H9 (cell line): ENCODE measurements around the gene EGFR. TPM values are rescaled to one million over a fixed set of nuclear protein-coding genes. Genes with fewer than 3 reads are reported as not detected.

ENCODE experiments used
- DNase-seq: peaks from one replicate; pipeline ENCODE4 v3.0.0-alpha.2; 2017
- H2AFZ ChIP-seq: one replicate; pipeline ENCODE4 v1.6.1; 2013; ENCODE audit warnings: mild to moderate bottlenecking, low read length, control low read depth, moderate library complexity
- H2AK5ac ChIP-seq: 2 replicates; pipeline ENCODE4 v1.6.1; 2013; ENCODE audit warnings: low read length, control low read depth, mixed read lengths; ENCODE audit not compliant: insufficient read length
- H2BK120ac ChIP-seq: one replicate; pipeline ENCODE4 v1.6.1; 2013; ENCODE audit warnings: low read depth, mild to moderate bottlenecking, low read length, control low read depth, inconsistent platforms; ENCODE audit not compliant: poor library complexity, severe bottlenecking
- H2BK12ac ChIP-seq: 2 replicates; pipeline ENCODE4 v1.6.1; 2013; ENCODE audit warnings: low read length, control low read depth, mixed read lengths, low read depth; ENCODE audit not compliant: insufficient read length
- H2BK15ac ChIP-seq: 2 replicates; pipeline ENCODE4 v1.6.1; 2013; ENCODE audit warnings: low read depth, low read length, control low read depth
- H2BK20ac ChIP-seq: one replicate; pipeline ENCODE4 v1.6.1; 2013; ENCODE audit warnings: low read depth, mild to moderate bottlenecking, low read length, control low read depth, inconsistent platforms; ENCODE audit not compliant: poor library complexity, severe bottlenecking
- H2BK5ac ChIP-seq: 2 replicates; pipeline ENCODE4 v1.6.1; 2013; ENCODE audit warnings: low read length, control low read depth, mixed read lengths; ENCODE audit not compliant: insufficient read length
- H3K14ac ChIP-seq: 2 replicates; pipeline ENCODE4 v1.6.1; 2013; ENCODE audit warnings: low read length, control low read depth; ENCODE audit not compliant: insufficient read depth
- H3K18ac ChIP-seq: 2 replicates; pipeline ENCODE4 v1.6.1; 2013; ENCODE audit warnings: low read depth, mild to moderate bottlenecking, mixed read lengths, low read length, control low read depth; ENCODE audit not compliant: insufficient read length
- H3K23ac ChIP-seq: 2 replicates; pipeline ENCODE4 v1.6.1; 2013; ENCODE audit warnings: low read length, control low read depth, mixed read lengths, low read depth; ENCODE audit not compliant: insufficient read length
- H3K23me2 ChIP-seq: 2 replicates; pipeline ENCODE4 v1.6.1; 2013; ENCODE audit warnings: low read depth, mild to moderate bottlenecking, mixed read lengths, low read length, control low read depth; ENCODE audit not compliant: insufficient read length, poor library complexity, severe bottlenecking
- H3K27ac ChIP-seq: 2 replicates; pipeline ENCODE4 v1.5.1; 2013; ENCODE audit warnings: low read length, control low read depth, mixed read lengths, low read depth; ENCODE audit not compliant: insufficient read length
- H3K27me3 ChIP-seq: 2 replicates; pipeline ENCODE4 v1.6.1; 2013; ENCODE audit warnings: low read length, control low read depth, inconsistent platforms; ENCODE audit not compliant: insufficient read depth
- H3K4ac ChIP-seq: 2 replicates; pipeline ENCODE4 v1.6.1; 2013; ENCODE audit warnings: low read depth, mild to moderate bottlenecking, control low read depth, inconsistent platforms, low read length, moderate library complexity
- H3K4me1 ChIP-seq: 2 replicates; pipeline ENCODE4 v1.6.1; 2013; ENCODE audit warnings: low read length, control low read depth, inconsistent platforms; ENCODE audit not compliant: insufficient read depth
- H3K4me2 ChIP-seq: 2 replicates; pipeline ENCODE4 v1.6.1; 2013; ENCODE audit warnings: low read length, control low read depth, mixed read lengths; ENCODE audit not compliant: insufficient read length, insufficient read depth
- H3K56ac ChIP-seq: 2 replicates; pipeline ENCODE4 v1.6.1; 2013; ENCODE audit warnings: low read depth, mild to moderate bottlenecking, mixed read lengths, low read length, control low read depth; ENCODE audit not compliant: insufficient read length
- H3K79me1 ChIP-seq: 2 replicates; pipeline ENCODE4 v1.6.1; 2013; ENCODE audit warnings: low read depth, mild to moderate bottlenecking, moderate library complexity, low read length, control low read depth, inconsistent platforms; ENCODE audit not compliant: insufficient read depth, poor library complexity, severe bottlenecking
- H3K79me2 ChIP-seq: 2 replicates; pipeline ENCODE4 v1.6.1; 2013; ENCODE audit warnings: low read length, control low read depth, inconsistent platforms; ENCODE audit not compliant: insufficient read depth
- H3K9ac ChIP-seq: 2 replicates; pipeline ENCODE4 v1.6.1; 2013; ENCODE audit warnings: low read length, control low read depth, mixed read lengths; ENCODE audit not compliant: insufficient read length; ENCODE audit errors: extremely low read depth
- H3K9me3 ChIP-seq: one replicate; pipeline ENCODE4 v1.6.1; 2013; ENCODE audit warnings: low read depth, low read length, inconsistent platforms; ENCODE audit not compliant: control insufficient read depth
- H3T11ph ChIP-seq: one replicate; pipeline ENCODE4 v1.6.1; 2013; ENCODE audit warnings: mild to moderate bottlenecking, low read length, control low read depth, inconsistent platforms
- H4K20me1 ChIP-seq: one replicate; pipeline ENCODE4 v1.6.1; 2013; ENCODE audit not compliant: control insufficient read depth, insufficient read length, insufficient read depth
- H4K5ac ChIP-seq: 2 replicates; pipeline ENCODE4 v1.6.1; 2013; ENCODE audit warnings: low read depth, mild to moderate bottlenecking, mixed read lengths, low read length, control low read depth; ENCODE audit not compliant: insufficient read length
- H4K8ac ChIP-seq: replicated peaks from 2 replicates; pipeline ENCODE4 v1.6.1; 2013; ENCODE audit warnings: low read length, control low read depth, mixed read lengths, low read depth; ENCODE audit not compliant: insufficient read length
- H4K91ac ChIP-seq: 2 replicates; pipeline ENCODE4 v1.6.1; 2013; ENCODE audit warnings: low read depth, mild to moderate bottlenecking, moderate library complexity, mixed read lengths, low read length, control low read depth; ENCODE audit not compliant: insufficient read length
- H3K27ac Mint-ChIP-seq, 3 experiments: 2 replicates in 2 of 3; 3 replicates in 1 of 3; pipeline ENCODE4 v1.8.0; 2020 to 2021; ENCODE audit warnings: mixed read lengths in 3 of 3, mild to moderate bottlenecking in 1 of 3, moderate library complexity in 1 of 3
- H3K27me3 Mint-ChIP-seq: 2 replicates; pipeline ENCODE4 v1.8.0; 2021; ENCODE audit warnings: low read depth, mild to moderate bottlenecking, moderate library complexity, mixed read lengths
- H3K36me3 Mint-ChIP-seq, 3 experiments: 2 replicates in 2 of 3; 3 replicates in 1 of 3; pipeline ENCODE4 v1.8.0; 2020 to 2021; ENCODE audit warnings: low read depth in 3 of 3, mixed read lengths in 3 of 3; ENCODE audit not compliant: insufficient read depth in 1 of 3
- H3K4me1 Mint-ChIP-seq, 2 experiments: 2 replicates each; pipeline ENCODE4 v1.8.0; 2020; ENCODE audit warnings: mixed read lengths in 2 of 2
- H3K4me3 Mint-ChIP-seq, 2 experiments: 2 replicates in 1 of 2; 3 replicates in 1 of 2; pipeline ENCODE4 v1.8.0; 2020 to 2021; ENCODE audit warnings: mild to moderate bottlenecking in 2 of 2, mixed read lengths in 2 of 2, moderate library complexity in 1 of 2
- H3K9me3 Mint-ChIP-seq, 2 experiments: 2 replicates in 1 of 2; 3 replicates in 1 of 2; pipeline ENCODE4 v1.8.0; 2020; ENCODE audit warnings: mild to moderate bottlenecking in 2 of 2, mixed read lengths in 2 of 2, moderate library complexity in 1 of 2
- WGBS: extraction: QIAGEN DNeasy Blood & Tissue Kit; methylation state at CpG from one replicate; pipeline ENCODE4 v1.1.7; 2013; ENCODE audit warnings: missing lambda C conversion rate, low lambda C conversion rate, mixed read lengths; ENCODE audit not compliant: insufficient read length; ENCODE audit errors: extremely low coverage; 5-methylcytosine and 5-hydroxymethylcytosine counted together
- total RNA-seq: library from RNA; stranded (reverse); gene quantifications from 2 replicates; pipeline ENCODE4 v1.2.1, GENCODE V29; 2021
- TF ChIP-seq, protein P1 (sequence below): fragments of 200-600 bp; sonication (generic); conservative IDR thresholded peaks from 3 replicates; pipeline ENCODE4 v1.8.0; 2021; ENCODE audit warnings: antibody characterized with exemption, mild to moderate bottlenecking

Gene EGFR
- total RNA-seq, 1 experiment from 2014 or later, result 3.3 TPM

DNA sequence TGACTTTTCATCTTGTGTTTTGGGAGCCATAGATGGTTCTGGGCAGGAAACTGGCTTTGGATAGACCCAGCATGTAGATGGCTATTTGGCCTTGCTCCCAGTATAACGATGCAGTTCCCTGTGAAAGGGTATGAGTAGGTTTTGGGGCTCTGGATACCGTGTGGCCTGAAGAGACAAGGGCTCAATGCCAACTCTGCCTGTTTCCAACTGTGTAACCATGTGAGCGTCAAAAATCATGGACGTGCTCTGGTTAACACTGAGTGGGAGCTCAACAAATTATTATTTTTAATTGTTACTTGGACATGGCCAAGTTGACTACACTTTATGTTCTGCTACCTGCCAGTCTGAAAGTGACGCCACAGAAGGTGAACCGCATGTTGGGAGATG lies 41.8 kb downstream of the EGFR start:
- Histone ChIP-seq H3K27ac (no peak overlapping the region), H3K9me3 (no peaks in the 10 kb centered on the region), H3K23ac (no peak overlapping the region), H3K56ac (no peak overlapping the region), H3K4ac (no peak overlapping the region), H3K9ac (no peak overlapping the region), H4K20me1 (no peaks in the 10 kb centered on the region), H2BK20ac (no peak overlapping the region), H4K8ac (no peak overlapping the region), H2AFZ (no peak overlapping the region), H4K91ac (no peak overlapping the region), H3K18ac (no peak overlapping the region), H3K14ac (no peak overlapping the region), H2AK5ac (no peak overlapping the region), H2BK120ac (no peak overlapping the region), H3K27me3 (no peaks in the 10 kb centered on the region), H3K4me1 (no peaks in the 10 kb centered on the region; the same call in 1 of the 2 replicates), H4K5ac (no peak overlapping the region), H3K79me2 (no peaks in the 10 kb centered on the region), H3T11ph (no peak overlapping the region), H3K4me2 (no peak overlapping the region), H3K23me2 (no peaks in the 10 kb centered on the region), H2BK5ac (no peak overlapping the region), H3K79me1 (no peaks in the 10 kb centered on the region), H2BK12ac (no peak overlapping the region), H2BK15ac (no peak overlapping the region)
- WGBS, result no CpG with 5 or more reads among the region's 6 CpGs
- H3K36me3 Mint-ChIP-seq, result no peaks in the 10 kb centered on the region
- H3K27ac Mint-ChIP-seq, result no peak overlapping the region
- DNase-seq, result no peak
- TF ChIP-seq, protein P1, sequence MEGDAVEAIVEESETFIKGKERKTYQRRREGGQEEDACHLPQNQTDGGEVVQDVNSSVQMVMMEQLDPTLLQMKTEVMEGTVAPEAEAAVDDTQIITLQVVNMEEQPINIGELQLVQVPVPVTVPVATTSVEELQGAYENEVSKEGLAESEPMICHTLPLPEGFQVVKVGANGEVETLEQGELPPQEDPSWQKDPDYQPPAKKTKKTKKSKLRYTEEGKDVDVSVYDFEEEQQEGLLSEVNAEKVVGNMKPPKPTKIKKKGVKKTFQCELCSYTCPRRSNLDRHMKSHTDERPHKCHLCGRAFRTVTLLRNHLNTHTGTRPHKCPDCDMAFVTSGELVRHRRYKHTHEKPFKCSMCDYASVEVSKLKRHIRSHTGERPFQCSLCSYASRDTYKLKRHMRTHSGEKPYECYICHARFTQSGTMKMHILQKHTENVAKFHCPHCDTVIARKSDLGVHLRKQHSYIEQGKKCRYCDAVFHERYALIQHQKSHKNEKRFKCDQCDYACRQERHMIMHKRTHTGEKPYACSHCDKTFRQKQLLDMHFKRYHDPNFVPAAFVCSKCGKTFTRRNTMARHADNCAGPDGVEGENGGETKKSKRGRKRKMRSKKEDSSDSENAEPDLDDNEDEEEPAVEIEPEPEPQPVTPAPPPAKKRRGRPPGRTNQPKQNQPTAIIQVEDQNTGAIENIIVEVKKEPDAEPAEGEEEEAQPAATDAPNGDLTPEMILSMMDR, result no peak
- H3K27me3 Mint-ChIP-seq, result no peaks in the 10 kb centered on the region
- no peaks in the 10 kb centered on the region for H3K9me3 Mint-ChIP-seq
- peaks cover 3 to 5% of the 10 kb centered on the region in 2 experiments for H3K4me1 Mint-ChIP-seq
- no peak overlapping the region for H3K4me3 Mint-ChIP-seq
